ENCODE results near the gene POLE2.
"Not testable (repeated sequence)": the region's sequence is repeated elsewhere in the genome, so short reads cannot be mapped to it uniquely, and the experiment has no call there.

The POLE2 gene

GRCh38 chr14:49619273-49619672, 68.7 kb downstream of the POLE2 start:
- DNase-seq = not testable (repeated sequence)

DNA sequence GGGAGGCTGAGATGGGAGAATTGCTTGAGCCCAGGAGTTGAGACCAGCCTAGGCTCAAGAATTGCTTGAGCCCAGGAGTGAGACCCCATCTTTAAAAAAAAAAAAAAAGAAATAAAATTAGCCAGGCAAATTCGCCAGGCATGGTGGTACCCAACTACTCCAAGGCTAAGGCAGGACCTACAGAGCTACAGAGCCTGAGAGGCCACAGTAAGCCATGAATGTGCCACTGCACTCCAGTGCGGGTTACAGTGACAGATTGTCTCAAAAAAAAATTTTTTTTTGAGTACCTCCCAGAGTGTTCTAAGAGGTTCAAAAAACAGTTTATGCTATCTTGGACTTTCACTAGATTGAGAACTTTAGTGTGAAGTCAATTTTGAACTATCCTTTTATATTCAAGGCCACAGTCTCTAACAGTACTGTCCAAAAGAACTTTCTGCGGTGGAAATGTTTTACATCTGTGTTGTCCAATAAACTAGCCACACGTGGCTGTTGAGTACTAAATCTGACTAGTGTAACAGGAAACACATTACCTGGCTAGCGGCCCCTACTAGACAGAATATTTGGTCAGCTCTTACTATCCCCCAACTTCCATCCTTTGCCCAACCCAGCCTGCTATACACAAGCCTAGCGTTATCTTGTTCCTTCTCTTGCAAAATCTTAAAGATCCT, 70.0 kb downstream of the POLE2 start:
- DNase-seq = no peak

DNA sequence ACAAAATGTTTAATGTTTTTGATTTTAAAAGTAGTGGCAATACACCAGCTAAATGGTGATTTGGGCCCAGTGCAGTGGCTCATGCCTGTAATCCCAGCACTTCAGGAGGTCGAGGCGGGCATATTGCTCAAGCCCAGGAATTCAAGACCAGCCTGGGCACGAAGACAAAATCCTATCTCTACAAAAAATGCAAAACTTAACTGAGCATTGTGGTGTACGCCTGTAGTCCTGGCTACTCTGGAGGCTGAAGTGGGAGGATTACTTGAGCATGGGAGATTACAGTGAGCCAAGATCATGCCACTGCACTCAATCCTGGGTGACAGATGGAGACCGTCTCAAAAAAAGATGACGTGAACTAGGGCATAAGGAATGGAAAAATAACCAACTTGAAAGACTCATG, 72.2 kb downstream of the POLE2 start:
- DNase-seq = no peak

- DNase-seq = no peak
These were observed 73.8 kb downstream of the POLE2 start for GRCh38 chr14:49614196-49614595.

GRCh38 chr14:49612671-49613070, 75.3 kb downstream of the POLE2 start:
- no peak for DNase-seq

GRCh38 chr14:49612251-49612650, 75.8 kb downstream of the POLE2 start:
- DNase-seq = no peak

GRCh38 chr14:49607583-49607982, 80.4 kb downstream of the POLE2 start:
- no peak for DNase-seq

DNA sequence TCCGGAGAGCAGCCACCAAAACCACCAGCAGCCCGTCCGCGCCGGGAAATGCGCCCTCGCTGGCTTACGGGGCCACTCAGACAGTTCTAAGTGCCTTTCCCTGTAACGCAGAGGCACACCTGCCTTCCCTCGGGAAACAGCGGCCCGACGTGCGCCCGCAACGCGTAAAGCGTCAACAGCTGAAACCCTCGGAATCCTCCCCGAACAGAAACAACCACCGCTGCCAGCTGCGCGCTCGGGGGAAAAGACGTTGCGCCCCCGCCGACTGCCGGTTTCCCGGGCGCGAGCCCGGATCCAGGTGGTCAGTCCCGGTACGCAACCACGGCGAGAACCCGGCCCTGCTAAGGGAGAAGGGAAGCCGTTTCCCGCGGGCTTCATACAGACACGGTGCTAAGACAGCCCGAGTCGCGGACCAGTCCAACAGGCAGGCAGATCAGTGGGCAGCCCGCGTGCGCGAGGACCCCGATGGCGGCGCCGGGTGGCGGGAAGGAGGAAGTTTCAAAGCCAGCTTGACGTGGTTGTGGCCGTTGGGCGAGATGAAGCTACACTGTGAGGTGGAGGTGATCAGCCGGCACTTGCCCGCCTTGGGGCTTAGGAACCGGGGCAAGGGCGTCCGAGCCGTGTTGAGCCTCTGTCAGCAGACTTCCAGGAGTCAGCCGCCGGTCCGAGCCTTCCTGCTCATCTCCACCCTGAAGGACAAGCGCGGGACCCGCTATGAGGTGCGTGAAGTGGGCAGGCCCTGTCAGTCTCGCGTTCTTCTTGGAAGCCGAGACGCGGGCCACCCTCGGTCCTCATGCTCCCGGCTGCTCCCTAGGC, 89.3 kb downstream of the POLE2 start, which contains the start of gene LRR1:
Gene LRR1 (plus strand): TSS at position 456 of the 816 bp plus-strand sequence. CDS start 81 bp downstream, at position 537.
- DNase-seq = peak; percentile 85 to 88

DNA sequence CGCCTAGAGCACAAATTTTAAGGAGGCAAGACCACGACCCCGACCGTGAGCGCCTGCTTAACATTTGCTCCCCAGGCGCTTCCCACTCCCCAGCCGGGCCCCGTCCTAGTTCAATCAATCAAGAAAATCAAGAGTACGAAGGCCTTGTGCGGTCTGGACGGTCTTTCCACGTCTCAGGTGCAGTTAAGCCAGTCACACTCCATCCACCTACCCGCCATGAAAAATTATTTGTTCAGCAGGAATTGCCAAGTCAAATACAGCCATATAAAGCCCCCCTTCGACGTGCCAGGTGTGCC, 89.9 kb downstream of the POLE2 start:
- peak in 1 of 2 donors; percentile 27 for DNase-seq

DNA sequence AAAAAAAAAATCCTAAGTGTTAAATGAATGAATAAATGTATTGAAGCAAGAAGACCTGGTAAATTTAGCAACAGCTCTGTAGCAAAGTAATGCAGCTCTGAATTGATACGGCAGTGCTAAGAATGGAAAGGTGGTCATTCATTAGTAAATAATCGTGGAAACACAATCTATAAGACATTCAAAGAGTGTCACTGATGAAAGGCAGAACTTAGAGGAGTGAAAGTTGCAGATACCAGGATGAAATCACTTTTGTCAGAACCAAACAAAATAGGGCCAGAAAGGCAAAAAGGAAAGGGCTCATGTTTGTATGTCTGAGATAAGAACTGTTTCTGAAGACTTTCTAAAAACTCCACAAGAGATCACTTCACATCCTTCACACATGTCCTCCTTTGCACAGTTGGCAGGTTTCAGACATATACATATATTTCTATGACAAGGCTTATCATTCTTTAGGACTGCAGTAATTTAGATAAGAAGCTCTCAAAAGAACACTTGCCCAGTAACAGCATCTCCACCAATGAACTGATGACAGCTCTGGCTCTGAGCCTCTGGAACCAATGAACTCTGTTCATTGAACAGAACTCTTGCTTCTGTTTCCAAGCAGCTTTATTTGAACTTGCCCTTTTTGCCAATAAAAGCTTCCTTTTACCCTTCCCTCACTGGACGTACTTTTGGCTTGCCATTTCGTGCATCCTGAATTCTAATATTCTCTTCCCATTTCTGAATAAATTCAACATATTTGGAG, 93.5 kb downstream of the POLE2 start:
- DNase-seq = no peak
